HG03045 (cell line): ENCODE measurements around the gene KMT5B.

Source experiments
- ATAC-seq: cut with Tn5 transposase; IDR thresholded peaks from one replicate; pipeline ENCODE4 v1.9.1; 2021; ENCODE audit warnings: mild to moderate bottlenecking, moderate library complexity; ENCODE audit not compliant: unreplicated experiment

Gene KMT5B

GRCh38 chr11:68146010-68146540 lies 67.0 kb downstream of the KMT5B start:
- no peak for ATAC-seq

GRCh38 chr11:68145120-68145866 lies 67.8 kb downstream of the KMT5B start:
- ATAC-seq: no peak

- no peak for ATAC-seq
Measured at GRCh38 chr11:68143310-68143689, 69.8 kb downstream of the KMT5B start.

- no peak for ATAC-seq
Measured at GRCh38 chr11:68142441-68143309, 70.4 kb downstream of the KMT5B start.

GRCh38 chr11:68142028-68142412 lies 71.1 kb downstream of the KMT5B start:
- no peak for ATAC-seq

GRCh38 chr11:68141246-68142027 lies 71.7 kb downstream of the KMT5B start:
- no peak for ATAC-seq

GRCh38 chr11:68140496-68141245 lies 72.4 kb downstream of the KMT5B start:
- ATAC-seq: no peak

- ATAC-seq: no peak
Measured at GRCh38 chr11:68138237-68138636, 74.9 kb downstream of the KMT5B start.

GRCh38 chr11:68137833-68138232 lies 75.3 kb downstream of the KMT5B start:
- ATAC-seq: no peak

GRCh38 chr11:68136866-68137265 lies 76.2 kb downstream of the KMT5B start:
- ATAC-seq: no peak

- no peak for ATAC-seq
Measured at GRCh38 chr11:68135161-68135560, 77.9 kb downstream of the KMT5B start.

- ATAC-seq: no peak
Measured at GRCh38 chr11:68133761-68134160, 79.3 kb downstream of the KMT5B start.

- no peak for ATAC-seq
Measured at GRCh38 chr11:68130121-68130520, 83.0 kb downstream of the KMT5B start.

- no peak for ATAC-seq
Measured at GRCh38 chr11:68128682-68129327, 84.3 kb downstream of the KMT5B start.

GRCh38 chr11:68127714-68128681 lies 85.1 kb downstream of the KMT5B start:
- ATAC-seq: no peak

GRCh38 chr11:68125164-68125563 lies 87.9 kb downstream of the KMT5B start:
- ATAC-seq: no peak

GRCh38 chr11:68122936-68123539 lies 90.1 kb downstream of the KMT5B start:
- ATAC-seq: no peak
